Measurements from ENCODE around the gene PSMG1. TPM values are rescaled to one million over a fixed set of nuclear protein-coding genes. Genes with fewer than 3 reads are reported as not detected.
"Not testable (repeated sequence)": the region's sequence is repeated elsewhere in the genome, so short reads cannot be mapped to it uniquely, and the experiment has no call there.

PSMG1 gene
- total RNA-seq: 27.3 TPM

DNA sequence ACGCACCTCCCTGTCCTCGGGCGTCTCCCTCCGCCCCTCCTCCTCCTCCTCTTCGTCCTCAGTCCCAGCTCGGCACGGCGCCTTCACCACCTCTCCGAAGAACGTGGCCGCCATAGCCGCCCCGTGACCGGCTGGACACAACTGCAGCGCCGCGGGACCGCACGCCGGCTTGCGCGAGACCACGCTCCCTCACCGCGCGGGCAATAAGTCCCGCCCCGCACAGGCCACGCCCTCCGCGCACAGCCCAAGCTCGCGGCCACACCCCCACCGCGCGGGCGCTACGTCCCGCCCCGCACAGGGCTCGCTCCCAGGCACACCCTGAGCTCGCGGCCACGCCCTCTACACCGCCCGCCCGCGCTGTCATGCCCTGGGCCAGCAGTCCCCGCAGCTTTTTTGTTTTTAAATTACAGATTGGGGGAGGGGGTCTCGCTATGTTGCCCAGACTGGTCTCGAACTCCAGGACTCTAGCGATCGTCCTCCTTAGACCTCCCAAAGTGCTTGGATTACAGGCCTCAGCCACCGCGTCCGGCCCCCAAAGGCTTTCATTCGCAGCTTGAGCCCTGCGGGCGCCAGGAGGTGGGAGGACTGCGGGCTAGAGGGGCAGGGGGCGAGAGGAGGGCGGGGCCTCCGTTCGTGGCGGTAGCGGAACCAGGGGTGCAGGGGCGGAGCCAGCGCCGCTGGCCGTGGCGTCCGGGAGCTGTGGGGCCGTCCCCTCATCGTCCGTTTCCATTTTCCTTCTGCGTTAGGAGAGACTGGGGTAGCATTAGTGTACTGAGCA is at the start of gene PSMG1:
PSMG1 (minus strand) TSS at position 180 of the 778 bp plus-strand sequence; CDS start at position 114, 66 bp downstream.
- FAIRE-seq: no peak
- peak; percentile 82 for DNase-seq (ENCODE audit: low spot score in 2 of 2)

DNA sequence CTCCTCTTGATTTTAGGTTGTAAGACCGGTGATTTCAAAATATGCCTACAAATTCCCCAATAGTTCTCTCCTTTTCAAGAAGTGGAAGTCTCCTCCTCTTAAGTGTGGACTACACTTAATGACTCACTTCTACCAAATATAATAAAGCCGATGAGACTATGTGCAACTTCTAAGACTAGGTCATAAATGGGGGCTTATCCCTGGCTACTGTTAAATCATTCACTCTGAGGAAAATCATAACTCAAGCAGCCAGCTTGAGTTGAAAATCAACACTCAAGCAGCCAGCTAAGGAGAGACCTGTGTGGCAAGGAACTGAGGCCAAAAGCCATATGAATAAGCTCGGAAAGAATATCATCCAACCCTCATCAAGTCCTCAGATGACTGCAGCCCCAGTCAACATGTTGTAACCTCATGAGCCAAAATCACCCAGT is 49.6 kb upstream of the PSMG1 start:
- FAIRE-seq: no peak
- no peak for DNase-seq (ENCODE audit: low spot score in 2 of 2)

DNA sequence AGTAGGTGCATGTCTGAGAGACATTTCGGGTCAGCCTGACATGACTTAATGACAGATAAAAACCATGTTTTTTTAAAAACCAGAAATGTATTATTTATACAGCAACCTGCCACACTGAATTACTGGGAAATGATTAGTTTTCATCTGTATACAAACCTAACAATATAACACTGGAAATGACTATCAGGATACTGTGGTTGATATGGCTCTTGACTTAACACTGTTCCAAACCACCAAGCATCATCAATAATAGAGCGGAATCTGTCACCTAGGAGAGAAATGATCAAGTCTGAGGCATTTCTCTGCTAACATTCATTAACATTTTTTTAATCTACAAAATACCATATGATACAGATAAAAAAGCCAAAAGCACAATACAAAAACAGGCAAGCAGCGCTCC is 41.7 kb upstream of the PSMG1 start:
- FAIRE-seq (no peak), DNase-seq (ENCODE audit: low spot score in 2 of 2) (no peak)

GRCh38 chr21:39221997-39222486 is 38.8 kb upstream of the PSMG1 start:
- no peak for FAIRE-seq
- DNase-seq (ENCODE audit: low spot score in 2 of 2): no peak

DNA sequence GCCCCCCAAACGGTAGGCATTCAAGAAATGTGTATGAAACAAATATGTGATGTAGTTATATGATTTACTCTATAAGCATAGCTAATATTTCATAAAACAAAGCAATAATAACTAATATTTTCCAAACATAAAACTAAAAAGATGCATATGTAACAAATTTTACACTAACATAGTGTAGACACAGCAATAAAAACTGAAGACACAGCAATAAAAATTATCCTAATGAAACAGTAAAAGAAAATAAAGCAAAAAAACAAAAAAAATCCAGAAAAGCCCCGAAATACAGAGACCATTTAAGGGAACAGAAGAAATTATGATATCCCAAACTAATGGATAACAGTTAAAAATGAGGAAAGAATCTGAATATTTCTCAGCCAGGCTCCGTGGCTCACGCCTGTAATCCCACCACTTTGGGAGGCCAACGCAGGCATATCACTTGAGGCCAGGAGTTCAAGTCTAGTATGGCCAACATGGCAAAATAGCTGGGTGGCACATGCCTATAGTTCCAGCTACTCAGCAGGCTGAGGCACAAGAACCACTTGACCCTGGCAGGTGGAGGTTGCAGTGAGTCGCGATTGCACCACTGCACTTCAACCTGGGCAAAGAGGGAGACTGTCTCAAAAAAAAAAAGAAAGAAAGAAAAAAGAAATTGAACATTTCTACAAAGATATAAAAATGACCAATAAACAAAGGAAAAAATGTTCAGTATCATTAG is 38.2 kb upstream of the PSMG1 start:
- FAIRE-seq: no peak
- no peak for DNase-seq (ENCODE audit: low spot score in 2 of 2)

GRCh38 chr21:39220875-39221274 is 37.6 kb upstream of the PSMG1 start:
- DNase-seq (ENCODE audit: low spot score in 2 of 2); FAIRE-seq: not testable (repeated sequence)

GRCh38 chr21:39220150-39220549 is 36.9 kb upstream of the PSMG1 start:
- DNase-seq (ENCODE audit: low spot score in 2 of 2) (no peak), FAIRE-seq (no peak)

DNA sequence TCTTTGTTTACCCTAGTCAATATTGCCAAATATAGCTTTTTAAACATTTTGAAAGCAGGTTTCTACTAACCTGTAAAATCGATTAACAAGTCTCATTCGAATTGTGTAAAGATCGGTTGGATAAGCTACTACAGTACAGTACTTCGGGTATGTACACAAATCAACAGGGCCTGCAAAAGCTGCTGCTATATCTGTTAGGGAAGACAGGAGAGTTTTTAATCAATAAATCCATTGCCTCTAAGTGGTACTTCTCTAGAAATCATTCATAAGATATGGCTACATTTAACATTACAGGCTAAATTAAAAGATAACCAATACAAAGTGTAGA is 34.8 kb upstream of the PSMG1 start:
- FAIRE-seq (no peak), DNase-seq (ENCODE audit: low spot score in 2 of 2) (no peak)

DNA sequence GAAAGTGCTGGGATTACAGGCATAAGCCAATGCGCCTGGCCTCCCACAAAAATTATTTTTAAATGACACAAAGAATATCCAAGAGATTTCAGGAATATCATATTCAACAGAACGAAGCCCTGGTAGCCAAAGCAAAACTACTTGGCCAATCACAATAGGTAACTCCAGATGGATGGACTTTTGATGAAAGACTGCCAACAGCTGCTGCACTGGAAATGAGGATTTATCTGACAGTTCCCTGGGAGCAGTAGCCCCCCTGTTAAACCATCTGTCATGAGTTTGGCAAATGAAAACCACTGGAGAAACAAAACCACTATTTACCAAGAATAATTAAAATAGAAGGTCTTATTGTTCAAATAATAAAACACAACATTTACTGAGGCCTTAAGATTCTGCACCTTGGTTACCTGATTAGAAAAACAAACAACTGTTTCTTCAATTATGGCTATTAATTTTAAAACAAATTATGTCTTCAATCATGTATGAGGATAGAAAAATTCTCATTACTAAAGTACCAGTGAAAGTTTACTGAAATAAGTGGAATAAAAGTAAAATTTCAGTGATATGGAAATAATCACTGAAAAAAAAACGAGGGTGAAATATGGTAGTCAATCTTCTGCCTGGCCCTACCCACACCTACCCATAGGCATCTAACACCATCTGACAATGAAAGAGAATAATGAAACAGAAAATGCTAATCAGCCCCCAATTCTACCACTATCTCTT is 34.3 kb upstream of the PSMG1 start:
- DNase-seq (ENCODE audit: low spot score in 2 of 2) (no peak), FAIRE-seq (no peak)

DNA sequence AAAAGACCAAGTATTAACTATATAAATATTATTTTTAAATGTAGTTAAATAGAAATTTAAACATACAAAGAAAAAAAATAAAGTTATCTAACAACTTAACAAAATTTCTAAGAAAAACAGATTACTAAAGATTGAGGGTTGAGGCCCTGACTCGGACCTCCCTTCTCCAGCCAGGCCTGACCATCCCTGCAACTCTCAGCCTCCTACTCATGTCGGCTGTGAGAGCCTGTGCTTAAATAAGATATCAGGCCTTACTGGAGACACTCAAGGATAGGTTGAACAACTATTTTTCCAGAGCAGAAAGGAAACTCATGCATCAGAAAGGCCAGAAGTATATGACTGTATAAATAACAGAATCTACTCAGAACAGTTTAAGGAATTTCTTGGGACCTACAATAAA is 33.0 kb upstream of the PSMG1 start:
- FAIRE-seq: no peak

DNA sequence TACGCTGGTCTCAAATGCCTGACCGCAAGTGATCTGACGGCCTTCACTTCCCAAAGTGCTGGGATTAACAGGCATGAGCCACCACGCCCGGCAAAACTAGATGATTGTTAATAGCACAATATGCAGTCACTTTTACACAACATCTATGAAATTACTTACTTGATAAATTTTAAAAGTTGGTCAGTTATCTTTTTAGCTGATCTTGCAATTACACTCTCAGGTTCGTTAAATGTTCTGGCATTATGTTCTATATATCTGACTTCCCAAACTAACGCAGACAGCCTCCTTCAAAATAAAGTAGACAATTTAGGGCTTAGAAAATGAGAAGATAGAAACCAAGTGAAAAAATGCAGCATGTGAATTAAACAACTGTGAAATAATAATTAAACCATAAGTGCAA is 31.8 kb upstream of the PSMG1 start:
- no peak for FAIRE-seq
- DNase-seq (ENCODE audit: low spot score in 2 of 2): no peak

More for the DNA sequence above, 33.0 kb upstream of the PSMG1 start:
- no peak for DNase-seq (ENCODE audit: low spot score in 2 of 2)

DNA sequence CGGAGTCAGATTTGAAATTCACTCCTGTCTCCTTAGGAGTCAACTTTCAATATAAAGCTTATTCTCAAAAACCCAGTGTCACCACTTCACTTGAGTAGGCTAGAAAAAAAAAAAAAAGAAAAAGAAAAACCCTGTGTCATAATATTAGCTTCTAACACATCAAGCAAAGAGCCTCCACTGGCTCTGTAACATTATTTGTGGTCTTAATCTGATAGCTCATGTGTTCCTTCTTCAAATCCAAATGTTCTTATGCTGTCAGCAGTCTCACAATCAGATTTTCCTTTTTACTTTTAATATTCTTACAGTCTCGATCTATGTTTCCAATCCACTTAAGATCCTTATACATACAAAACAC is 26.1 kb upstream of the PSMG1 start:
- no peak for DNase-seq (ENCODE audit: low spot score in 2 of 2)
- no peak for FAIRE-seq

GRCh38 chr21:39208624-39209333 is 25.5 kb upstream of the PSMG1 start:
- DNase-seq (ENCODE audit: low spot score in 2 of 2) (no peak), FAIRE-seq (no peak)

DNA sequence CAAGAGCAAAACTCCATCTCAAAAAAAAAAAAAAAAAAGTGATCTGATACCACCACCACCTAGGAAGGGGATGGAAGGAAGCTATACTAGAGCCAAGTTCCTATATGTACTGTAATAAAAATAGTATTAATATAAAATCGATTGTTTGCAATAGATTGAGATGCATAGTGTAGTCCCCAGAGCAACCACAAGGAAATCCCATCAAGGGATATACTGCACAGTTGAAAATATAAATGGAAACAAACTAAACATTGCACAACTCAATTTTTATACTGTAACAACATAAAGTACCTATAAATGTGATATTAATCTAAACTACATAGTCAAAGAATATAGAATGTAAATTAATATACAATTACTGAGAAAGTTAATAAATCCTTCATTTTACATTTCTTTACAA is 20.9 kb upstream of the PSMG1 start:
- DNase-seq (ENCODE audit: low spot score in 2 of 2): no peak
- FAIRE-seq: no peak

DNA sequence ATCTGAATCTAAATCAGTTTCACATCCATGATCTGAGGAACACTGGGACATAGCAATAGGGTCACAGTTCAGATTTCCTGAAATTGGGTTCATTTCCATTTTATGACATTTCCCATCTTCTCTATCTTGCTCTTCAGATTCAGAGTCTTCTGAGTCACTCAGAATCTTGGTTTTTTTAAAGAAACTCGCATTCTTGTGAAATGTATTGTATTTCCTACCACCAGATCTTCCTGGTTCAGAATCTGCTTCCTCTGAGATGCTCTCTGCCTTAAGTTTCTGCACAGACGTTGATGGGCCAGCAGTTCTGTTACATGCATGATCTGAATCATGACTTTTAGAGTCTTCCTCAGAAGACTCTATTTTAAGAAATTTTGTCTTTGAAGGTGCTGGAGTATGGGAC is 15.5 kb upstream of the PSMG1 start:
- no peak for DNase-seq (ENCODE audit: low spot score in 2 of 2)
- FAIRE-seq: no peak

- DNase-seq (ENCODE audit: low spot score in 2 of 2) (no peak), FAIRE-seq (no peak)
These were observed 14.4 kb upstream of the PSMG1 start for GRCh38 chr21:39197448-39198233.

DNA sequence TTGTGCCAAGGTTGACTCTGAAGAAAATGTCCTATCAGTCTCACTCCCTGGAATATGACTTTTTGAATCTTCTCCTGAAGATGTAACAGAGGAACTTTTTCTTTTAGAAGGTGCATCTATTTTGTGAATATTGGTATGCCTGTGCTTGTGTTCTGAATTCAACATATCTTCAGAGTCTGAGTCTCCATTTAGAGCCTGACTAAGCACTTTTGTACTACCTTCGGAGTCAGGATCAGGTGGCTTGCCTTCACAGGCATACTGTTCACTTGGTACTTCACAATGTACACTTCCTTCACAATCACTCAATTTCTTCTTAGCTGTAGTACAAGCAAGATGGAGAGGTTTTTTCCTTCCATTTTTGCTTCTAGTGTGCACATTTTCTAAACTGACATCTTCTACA is 13.6 kb upstream of the PSMG1 start:
- no peak for FAIRE-seq

DNA sequence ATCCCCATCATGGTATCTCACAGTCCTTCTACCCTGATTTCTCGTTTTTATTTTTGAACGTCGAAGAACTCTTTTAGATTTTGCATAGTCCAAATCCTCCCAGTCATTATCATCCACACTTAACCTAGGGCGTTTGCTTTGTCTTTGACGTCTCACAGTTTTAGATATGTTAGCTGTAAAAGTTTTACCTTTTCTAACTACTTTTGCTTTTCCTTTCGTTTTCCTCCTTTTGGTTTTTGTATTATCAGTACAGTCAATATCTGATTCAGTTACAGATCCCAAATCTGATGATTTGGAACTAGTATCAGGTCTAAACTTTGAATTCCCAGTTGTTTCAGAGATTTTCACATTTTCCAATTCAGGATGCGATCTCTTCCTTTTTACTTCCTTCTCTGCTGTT is 13.1 kb upstream of the PSMG1 start:
- FAIRE-seq (no peak), DNase-seq (ENCODE audit: low spot score in 2 of 2) (no peak)

More for the DNA sequence above, 13.6 kb upstream of the PSMG1 start:
- DNase-seq (ENCODE audit: low spot score in 2 of 2): no peak

GRCh38 chr21:39193380-39193779 is 10.1 kb upstream of the PSMG1 start:
- FAIRE-seq: no peak
- DNase-seq (ENCODE audit: low spot score in 2 of 2): no peak

Data from frontal cortex (tissue), 4 donors.